PFSK-1 (cell line): ENCODE results near the gene BCKDHA.

ENCODE experiments used
- POLR2AphosphoS5 ChIP-seq: IDR thresholded peaks from 2 replicates; pipeline ENCODE4 v1.6.1; 2012; ENCODE audit warnings: low read depth, mild to moderate bottlenecking, control low read depth, low read length, moderate library complexity
- SIN3A ChIP-seq: IDR thresholded peaks from 2 replicates; pipeline ENCODE4 v1.6.1; 2012; ENCODE audit warnings: mild to moderate bottlenecking, low read length, moderate library complexity, borderline replicate concordance; ENCODE audit not compliant: insufficient read depth
- TAF1 ChIP-seq: IDR thresholded peaks from 2 replicates; pipeline ENCODE4 v1.6.1; 2012; ENCODE audit warnings: low read length, control low read depth, borderline replicate concordance; ENCODE audit not compliant: insufficient read depth
- TF ChIP-seq, protein P1 (sequence below), 2 experiments: IDR thresholded peaks; 2 replicates each; pipeline versions ENCODE4 v1.6.1 to v1.8.0; 2011 to 2012; ENCODE audit warnings: low read depth in 2 of 2, low read length in 2 of 2, control low read depth in 1 of 2, inconsistent platforms in 1 of 2, mild to moderate bottlenecking in 1 of 2, moderate library complexity in 1 of 2; ENCODE audit not compliant: insufficient read depth in 1 of 2

DNA sequence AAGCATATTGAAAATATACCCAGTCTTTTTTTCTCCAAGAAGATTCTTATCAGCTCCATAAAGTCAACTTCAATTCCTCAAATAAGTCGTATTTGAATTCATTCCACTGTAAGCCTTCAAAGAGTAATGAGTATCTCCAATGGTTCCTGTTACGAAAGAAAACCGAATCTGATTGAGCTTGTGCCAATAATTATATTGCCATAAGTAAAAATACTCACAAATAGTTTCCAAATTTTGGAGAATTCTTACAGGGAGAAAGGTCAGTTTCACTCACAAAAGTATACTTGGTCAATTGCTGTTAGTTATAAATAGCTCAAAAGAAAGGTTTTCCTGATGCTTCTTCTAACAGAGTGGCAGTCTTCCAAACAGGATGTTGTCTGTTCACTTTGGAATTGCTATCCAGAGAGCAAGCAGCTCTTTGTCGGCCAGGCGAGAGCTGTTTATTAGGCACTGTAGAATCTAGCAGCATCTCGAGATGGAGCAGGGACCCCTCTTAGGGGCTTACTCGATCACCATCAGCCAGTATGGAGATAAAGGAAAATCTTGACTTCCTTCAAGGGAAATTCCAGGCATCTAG, 58.8 kb downstream of the BCKDHA start:
- TF ChIP-seq TAF1 (no peak), SIN3A (no peak), POLR2AphosphoS5 (no peak)
- TF ChIP-seq, protein P1, sequence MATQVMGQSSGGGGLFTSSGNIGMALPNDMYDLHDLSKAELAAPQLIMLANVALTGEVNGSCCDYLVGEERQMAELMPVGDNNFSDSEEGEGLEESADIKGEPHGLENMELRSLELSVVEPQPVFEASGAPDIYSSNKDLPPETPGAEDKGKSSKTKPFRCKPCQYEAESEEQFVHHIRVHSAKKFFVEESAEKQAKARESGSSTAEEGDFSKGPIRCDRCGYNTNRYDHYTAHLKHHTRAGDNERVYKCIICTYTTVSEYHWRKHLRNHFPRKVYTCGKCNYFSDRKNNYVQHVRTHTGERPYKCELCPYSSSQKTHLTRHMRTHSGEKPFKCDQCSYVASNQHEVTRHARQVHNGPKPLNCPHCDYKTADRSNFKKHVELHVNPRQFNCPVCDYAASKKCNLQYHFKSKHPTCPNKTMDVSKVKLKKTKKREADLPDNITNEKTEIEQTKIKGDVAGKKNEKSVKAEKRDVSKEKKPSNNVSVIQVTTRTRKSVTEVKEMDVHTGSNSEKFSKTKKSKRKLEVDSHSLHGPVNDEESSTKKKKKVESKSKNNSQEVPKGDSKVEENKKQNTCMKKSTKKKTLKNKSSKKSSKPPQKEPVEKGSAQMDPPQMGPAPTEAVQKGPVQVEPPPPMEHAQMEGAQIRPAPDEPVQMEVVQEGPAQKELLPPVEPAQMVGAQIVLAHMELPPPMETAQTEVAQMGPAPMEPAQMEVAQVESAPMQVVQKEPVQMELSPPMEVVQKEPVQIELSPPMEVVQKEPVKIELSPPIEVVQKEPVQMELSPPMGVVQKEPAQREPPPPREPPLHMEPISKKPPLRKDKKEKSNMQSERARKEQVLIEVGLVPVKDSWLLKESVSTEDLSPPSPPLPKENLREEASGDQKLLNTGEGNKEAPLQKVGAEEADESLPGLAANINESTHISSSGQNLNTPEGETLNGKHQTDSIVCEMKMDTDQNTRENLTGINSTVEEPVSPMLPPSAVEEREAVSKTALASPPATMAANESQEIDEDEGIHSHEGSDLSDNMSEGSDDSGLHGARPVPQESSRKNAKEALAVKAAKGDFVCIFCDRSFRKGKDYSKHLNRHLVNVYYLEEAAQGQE (IDR thresholded peaks at IDR 0.05; ENCODE audit: insufficient read depth in 1 of 2, low read depth in 2 of 2, low read length in 2 of 2): no peak
